Muscle layer of duodenum (tissue), 2 donors: ENCODE data around the gene IL16.

ENCODE experiments used
- H3K27ac ChIP-seq: one replicate; pipeline ENCODE4 v1.7.0; 2013; ENCODE audit warnings: mild to moderate bottlenecking, low read length
- H3K27me3 ChIP-seq: one replicate; pipeline ENCODE4 v1.7.0; 2013; ENCODE audit warnings: low read depth, mild to moderate bottlenecking, control low read depth, low read length
- H3K36me3 ChIP-seq, 2 donors: one replicate each; pipeline ENCODE4 v1.7.0; 2013; ENCODE audit warnings: low read length in 2 of 2, control low read depth in 1 of 2, mild to moderate bottlenecking in 1 of 2; ENCODE audit not compliant: insufficient read depth in 2 of 2, control insufficient read depth in 1 of 2
- H3K4me1 ChIP-seq, 2 donors: one replicate each; pipeline ENCODE4 v1.7.0; 2013; ENCODE audit warnings: low read length in 2 of 2, mild to moderate bottlenecking in 2 of 2, control low read depth in 1 of 2, moderate library complexity in 1 of 2; ENCODE audit not compliant: insufficient read depth in 2 of 2, control insufficient read depth in 1 of 2
- H3K4me3 ChIP-seq, 2 donors: one replicate each; pipeline ENCODE4 v1.7.0; 2013; ENCODE audit warnings: low read length in 2 of 2, low read depth in 1 of 2, mild to moderate bottlenecking in 1 of 2
- H3K9me3 ChIP-seq, 2 donors: one replicate each; pipeline ENCODE4 v1.7.0; 2013; ENCODE audit warnings: low read length in 2 of 2, control low read depth in 1 of 2, mild to moderate bottlenecking in 1 of 2; ENCODE audit not compliant: control insufficient read depth in 1 of 2
- donor health status: healthy.

The IL16 gene

DNA sequence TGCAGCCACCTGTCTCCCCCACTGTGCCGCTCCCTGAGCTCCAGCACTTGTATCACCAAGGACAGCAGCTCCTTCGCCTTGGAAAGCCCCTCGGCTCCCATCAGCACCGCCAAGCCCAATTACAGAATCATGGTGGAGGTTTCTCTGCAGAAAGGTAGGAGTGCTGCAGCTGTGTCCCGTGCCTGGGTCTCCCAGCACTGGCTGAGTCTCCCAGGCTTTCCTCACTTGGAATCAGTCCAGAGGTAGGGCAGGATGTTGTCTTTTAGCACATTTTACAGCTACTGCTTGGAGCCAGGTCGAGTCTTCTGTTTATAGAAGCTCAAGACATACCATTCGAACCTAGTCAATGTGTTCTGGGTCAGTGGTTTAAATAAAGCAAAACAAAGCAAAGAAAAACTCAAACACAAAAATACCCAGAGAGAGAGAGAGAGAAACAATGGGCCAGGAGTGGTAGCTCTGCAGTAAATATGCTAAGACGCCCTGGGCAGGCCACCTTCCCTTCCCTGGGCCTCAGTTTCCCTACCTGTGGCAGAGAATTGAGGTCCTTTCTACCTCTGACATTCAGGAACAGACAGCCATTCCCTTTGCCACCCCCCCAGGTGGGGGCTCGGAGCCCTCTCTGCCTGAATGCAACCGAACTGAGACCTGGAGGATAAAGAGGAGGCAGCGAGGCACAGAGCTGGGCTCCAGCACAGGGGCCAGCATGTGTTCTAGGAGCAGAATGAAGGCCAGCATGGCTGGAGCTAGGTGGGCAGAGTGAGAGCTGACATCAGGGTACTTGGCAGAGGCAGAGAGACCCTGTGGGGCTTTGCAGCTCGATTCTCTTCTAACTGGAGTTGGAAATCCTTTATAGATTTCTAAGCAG lies 83.2 kb downstream of the IL16 start:
- no peaks in the 10 kb centered on the region for H3K27me3 ChIP-seq
- no peaks in the 10 kb centered on the region for H3K36me3 ChIP-seq
- H3K4me1 ChIP-seq = peaks cover 1 to 2% of the 10 kb centered on the region in 2 donors
- H3K27ac ChIP-seq = no peak overlapping the region
- H3K9me3 ChIP-seq = peaks cover 0 to 4% of the 10 kb centered on the region in 2 donors
- no peak overlapping the region for H3K4me3 ChIP-seq

DNA sequence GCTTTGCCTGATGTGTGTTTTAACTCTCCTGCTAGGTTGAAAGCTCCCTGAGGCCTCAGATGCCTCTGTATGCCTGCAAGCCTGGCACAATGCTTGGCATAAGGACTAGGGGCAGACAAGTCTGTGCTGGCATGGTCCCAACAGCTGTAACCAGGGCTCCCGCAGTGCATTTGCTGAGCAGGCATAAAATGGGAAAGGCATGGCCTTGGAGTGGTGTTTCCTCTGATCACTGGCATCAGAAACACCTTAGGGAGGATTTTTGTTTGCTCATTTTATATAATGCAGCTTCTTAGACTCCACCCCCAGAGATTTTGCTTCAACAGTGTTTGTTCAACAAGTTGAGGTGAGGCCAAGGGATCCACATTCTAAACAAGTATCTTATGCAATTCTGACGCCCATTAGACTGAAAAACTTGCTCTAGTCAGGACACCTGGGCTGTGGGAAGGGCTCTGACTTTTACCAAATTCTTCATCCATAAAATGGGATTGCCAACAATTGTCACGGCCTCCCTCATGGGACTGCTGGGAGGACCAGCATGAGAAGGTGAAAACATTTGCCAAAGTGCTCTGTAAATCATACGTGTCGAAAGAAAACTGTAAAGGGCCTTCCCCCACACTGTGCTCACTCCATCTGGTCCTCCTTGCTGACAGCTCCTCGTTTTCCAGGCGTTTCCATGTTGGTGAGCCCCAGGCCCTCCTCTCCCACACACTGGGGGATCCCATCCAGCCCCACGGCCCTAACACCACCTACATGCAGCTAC lies 84.2 kb downstream of the IL16 start:
- Histone ChIP-seq H3K36me3 (no peaks in the 10 kb centered on the region), H3K27ac (no peak overlapping the region), H3K4me1 (no peaks in the 10 kb centered on the region), H3K27me3 (no peaks in the 10 kb centered on the region), H3K4me3 (no peak overlapping the region), H3K9me3 (peaks cover 0 to 4% of the 10 kb centered on the region in 2 donors)

DNA sequence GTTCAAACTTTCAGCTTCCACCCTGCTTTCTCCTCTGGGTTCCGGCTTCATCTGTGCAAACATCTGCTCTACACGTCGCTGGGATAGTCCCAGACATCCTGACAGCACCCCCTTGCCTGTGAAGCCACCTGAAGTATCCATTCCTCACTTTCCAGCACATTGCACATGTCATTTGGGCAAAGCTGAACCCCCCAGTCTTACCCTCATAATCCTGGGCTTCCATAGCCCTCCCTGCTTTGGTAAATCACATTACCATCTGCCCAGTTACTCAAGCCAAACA lies 84.7 kb downstream of the IL16 start:
- Histone ChIP-seq H3K4me3 (no peak overlapping the region), H3K36me3 (no peaks in the 10 kb centered on the region), H3K27ac (no peak overlapping the region), H3K9me3 (peaks cover 0 to 4% of the 10 kb centered on the region in 2 donors), H3K27me3 (no peaks in the 10 kb centered on the region), H3K4me1 (no peaks in the 10 kb centered on the region)

DNA sequence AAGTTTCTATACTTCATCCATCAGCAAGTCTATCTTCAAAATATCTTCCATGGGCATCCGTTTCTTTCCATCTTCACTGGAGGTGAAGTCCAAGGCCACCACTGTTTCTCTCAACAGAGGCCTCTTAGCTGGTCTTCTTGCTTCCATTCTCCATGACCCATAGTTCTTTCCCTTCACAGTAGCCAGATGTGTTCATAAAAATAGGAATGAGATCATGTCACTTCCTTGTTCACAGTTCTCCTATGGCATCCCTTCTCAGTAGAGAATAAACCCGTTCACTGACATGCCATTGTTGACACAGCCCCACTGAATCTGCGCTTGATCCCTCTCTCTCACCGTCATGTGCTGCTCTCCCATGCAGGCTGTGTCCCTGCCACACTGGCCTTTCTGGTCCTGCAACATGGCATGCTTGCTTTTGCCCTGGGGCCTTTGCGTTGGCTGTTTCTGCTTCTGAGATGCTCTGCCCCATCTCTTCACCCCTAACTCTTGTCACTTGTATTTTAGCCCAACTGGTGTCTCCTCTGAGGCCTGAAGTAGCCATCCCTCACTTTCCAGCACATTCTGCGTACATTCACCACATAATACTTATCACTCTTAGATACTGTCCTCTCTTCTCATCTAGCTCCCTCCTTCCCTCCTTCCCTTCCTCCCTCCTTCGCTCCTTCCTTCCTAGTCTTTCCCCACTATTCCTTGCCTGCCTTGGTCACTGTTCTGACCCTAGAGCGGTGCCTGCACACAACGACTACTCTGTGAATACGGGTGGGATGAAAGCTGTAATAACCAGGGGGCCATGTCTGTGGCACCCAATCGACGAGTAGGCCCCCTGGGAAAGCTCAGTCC lies 85.3 kb downstream of the IL16 start:
- Histone ChIP-seq H3K27me3 (no peaks in the 10 kb centered on the region), H3K27ac (no peak overlapping the region), H3K36me3 (no peaks in the 10 kb centered on the region), H3K4me3 (no peak overlapping the region), H3K9me3 (peaks cover 0 to 3% of the 10 kb centered on the region in 2 donors), H3K4me1 (no peaks in the 10 kb centered on the region)

DNA sequence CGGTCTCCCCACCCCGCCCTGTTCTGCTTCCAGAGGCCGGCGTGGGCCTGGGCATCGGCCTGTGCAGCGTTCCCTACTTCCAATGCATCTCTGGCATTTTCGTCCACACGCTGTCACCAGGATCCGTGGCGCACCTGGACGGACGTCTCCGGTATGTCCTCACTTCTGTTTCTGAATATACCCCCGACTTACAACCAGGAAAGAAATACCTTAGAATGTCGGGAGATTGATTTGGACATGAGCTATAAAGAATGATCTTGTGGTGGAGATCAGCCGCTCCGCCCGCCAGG lies 85.9 kb downstream of the IL16 start:
- no peaks in the 10 kb centered on the region for H3K9me3 ChIP-seq
- H3K4me1 ChIP-seq = no peaks in the 10 kb centered on the region
- H3K36me3 ChIP-seq = no peaks in the 10 kb centered on the region
- H3K27ac ChIP-seq = no peak overlapping the region
- no peak overlapping the region for H3K4me3 ChIP-seq
- H3K27me3 ChIP-seq = no peaks in the 10 kb centered on the region

DNA sequence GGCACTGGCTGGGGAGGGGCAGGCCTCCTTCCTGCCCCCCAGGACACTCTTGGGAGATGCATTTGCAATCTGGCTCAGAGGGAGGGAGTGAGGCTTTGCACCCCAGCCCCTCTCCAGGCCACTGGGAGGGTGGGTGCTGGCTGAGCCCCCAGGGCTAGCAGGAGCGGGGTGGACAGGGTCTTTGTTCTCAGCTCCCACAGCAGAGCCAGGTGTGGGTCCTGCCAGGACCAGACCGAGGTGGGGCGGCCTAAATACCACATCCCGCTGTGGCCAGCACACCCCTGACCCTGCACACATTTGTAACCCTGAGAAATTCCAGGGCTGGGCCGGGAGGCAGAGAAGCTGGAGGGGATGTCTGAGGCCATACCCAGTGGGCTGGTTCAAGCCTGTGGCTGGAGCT lies 86.2 kb downstream of the IL16 start:
- no peaks in the 10 kb centered on the region for H3K9me3 ChIP-seq
- H3K4me3 ChIP-seq = no peak overlapping the region
- H3K36me3 ChIP-seq = no peaks in the 10 kb centered on the region
- no peaks in the 10 kb centered on the region for H3K4me1 ChIP-seq
- H3K27me3 ChIP-seq = no peaks in the 10 kb centered on the region
- no peak overlapping the region for H3K27ac ChIP-seq

DNA sequence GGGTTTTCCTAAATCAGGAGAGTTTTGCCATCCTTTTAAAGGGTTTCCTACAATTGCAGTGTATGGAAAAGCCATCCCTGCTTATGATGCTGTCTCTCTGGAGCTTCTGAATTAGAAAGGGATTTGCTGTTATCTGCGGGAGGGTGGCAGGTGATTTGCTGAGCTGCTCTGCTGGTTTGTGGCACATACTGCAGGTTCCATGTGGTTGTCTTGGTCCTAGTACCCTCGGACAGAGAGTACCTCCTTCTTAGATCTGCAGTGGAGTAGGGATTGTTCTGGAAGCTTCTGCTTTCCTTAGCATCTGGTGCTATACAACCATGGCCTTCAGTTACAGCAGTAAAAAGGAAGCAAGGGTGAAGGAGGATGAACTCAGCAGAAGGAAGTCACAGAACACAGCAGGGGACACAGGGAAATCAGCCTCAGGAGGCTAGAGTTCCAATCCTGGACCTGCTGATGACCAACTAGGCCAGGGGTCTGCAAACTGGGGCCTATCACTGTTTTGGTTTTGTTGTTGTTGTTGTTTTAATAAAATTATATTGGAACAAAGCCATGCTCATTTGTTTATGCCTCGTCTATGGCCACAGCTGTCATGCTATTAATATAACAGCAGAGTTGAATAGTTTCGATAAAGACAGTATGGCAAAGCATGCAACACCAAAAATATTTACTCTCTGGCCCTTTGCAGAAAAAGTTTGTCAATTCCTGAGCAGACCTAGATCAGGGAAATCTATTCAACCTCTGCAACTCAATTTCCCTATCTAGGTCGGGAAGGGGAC lies 87.8 kb downstream of the IL16 start:
- Histone ChIP-seq H3K36me3 (no peaks in the 10 kb centered on the region), H3K27me3 (no peaks in the 10 kb centered on the region), H3K4me3 (no peak overlapping the region), H3K27ac (no peak overlapping the region), H3K9me3 (no peaks in the 10 kb centered on the region), H3K4me1 (no peaks in the 10 kb centered on the region)

DNA sequence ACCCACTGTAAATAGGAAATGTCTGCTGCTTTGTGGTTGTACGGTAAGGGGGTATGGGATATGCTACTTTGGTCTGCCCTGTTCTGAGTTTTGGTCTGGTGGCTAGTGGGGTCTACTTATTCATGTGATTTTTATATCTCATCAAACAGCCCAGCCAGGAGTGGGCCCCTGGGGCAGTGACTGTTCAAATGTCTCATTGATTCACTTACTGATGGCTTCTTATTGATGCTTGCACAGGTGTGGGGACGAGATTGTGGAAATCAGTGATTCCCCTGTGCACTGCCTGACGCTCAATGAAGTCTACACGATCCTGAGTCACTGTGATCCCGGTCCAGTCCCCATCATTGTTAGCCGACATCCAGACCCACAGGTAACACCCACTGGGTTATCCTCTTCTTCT lies 88.8 kb downstream of the IL16 start:
- Histone ChIP-seq H3K9me3 (no peaks in the 10 kb centered on the region), H3K27ac (no peak overlapping the region), H3K27me3 (no peaks in the 10 kb centered on the region), H3K36me3 (no peaks in the 10 kb centered on the region), H3K4me1 (no peaks in the 10 kb centered on the region), H3K4me3 (no peak overlapping the region)

DNA sequence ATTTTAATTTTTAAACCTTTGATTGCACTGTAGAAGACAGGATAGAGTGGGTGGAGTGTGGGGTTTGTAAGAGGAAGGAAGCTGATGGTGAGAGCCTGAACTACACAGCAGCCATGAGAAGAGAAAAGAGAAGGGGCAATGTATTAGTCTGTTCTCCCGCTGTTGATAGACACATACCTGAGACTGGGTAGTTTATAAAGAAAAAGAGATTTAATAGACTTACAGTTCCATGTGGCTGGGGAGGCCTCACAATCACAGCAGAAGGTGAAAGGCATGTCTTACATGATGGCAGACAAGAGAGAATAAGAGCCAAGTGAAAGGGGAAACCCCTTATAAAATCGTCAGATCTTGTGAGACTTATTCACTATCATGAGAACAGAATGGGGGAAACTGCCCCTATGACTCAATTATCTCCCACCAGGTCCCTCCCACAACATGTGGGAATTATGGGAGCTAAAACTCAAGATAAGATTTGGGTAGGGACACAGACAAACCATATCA lies 90.0 kb downstream of the IL16 start:
- H3K4me3 ChIP-seq = no peak overlapping the region
- no peaks in the 10 kb centered on the region for H3K9me3 ChIP-seq
- no peak overlapping the region for H3K27ac ChIP-seq
- H3K36me3 ChIP-seq = no peaks in the 10 kb centered on the region
- H3K4me1 ChIP-seq = no peaks in the 10 kb centered on the region
- H3K27me3 ChIP-seq = no peaks in the 10 kb centered on the region

DNA sequence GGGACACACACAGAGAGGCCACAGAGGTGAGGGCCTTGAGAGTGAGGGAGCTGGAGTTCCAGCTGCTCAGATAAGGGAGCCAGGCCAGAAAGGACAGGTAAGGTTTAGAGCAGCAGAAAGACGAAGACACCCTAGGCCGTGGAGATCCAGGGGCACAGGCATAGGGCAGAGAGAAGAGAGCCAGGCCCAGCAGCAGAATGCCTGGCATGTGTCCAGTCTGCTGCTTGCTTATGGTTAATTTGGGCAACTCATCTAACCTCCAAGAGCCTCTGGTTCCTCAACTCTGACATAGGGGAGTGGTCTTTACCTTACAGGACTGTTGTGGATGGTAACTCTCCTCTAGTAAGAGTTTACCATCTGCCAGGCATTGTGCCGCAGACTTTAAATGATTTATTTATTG lies 91.4 kb downstream of the IL16 start:
- H3K4me3 ChIP-seq = no peak overlapping the region
- peaks cover 0 to 3% of the 10 kb centered on the region in 2 donors for H3K36me3 ChIP-seq
- H3K9me3 ChIP-seq = no peaks in the 10 kb centered on the region
- no peaks in the 10 kb centered on the region for H3K4me1 ChIP-seq
- no peaks in the 10 kb centered on the region for H3K27me3 ChIP-seq
- H3K27ac ChIP-seq = no peak overlapping the region

DNA sequence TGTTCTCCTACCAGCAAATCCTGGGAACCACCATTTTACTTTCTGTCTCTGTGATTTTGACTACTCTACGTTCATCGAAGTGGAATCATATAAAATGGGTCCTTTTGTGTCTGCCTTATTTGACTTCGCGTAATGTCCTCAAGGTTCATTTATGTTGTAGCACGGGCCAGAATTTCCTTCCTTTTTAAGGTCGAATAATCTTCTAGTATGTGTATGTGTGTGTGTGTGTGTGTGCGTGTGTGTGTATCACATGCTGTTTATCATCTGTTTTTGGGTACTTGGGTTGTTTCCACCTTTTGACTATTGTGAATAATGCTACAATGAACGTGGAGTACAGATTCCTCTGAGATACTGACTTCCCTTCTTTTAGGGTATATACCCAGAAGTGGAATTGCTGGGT lies 91.9 kb downstream of the IL16 start:
- no peak overlapping the region for H3K27ac ChIP-seq
- H3K27me3 ChIP-seq = no peaks in the 10 kb centered on the region
- no peaks in the 10 kb centered on the region for H3K9me3 ChIP-seq
- peaks cover 0 to 3% of the 10 kb centered on the region in 2 donors for H3K36me3 ChIP-seq
- no peak overlapping the region for H3K4me3 ChIP-seq
- H3K4me1 ChIP-seq = no peaks in the 10 kb centered on the region
